Smooth muscle cell (in vitro differentiated cells): Measurements from ENCODE around the gene FOLR2. TPM values are rescaled to one million over a fixed set of nuclear protein-coding genes. Genes with fewer than 3 reads are reported as not detected.

Experiments used
- DNase-seq: peaks from one replicate; lab custom pipeline; 2025; ENCODE audit not compliant: unreplicated experiment; lab: John Stamatoyannopoulos, UW
- H2AFZ ChIP-seq: fragments of 200-600 bp; sonication (generic); 2 replicates; pipeline ENCODE4 v1.6.0; 2016; ENCODE audit warnings: antibody characterized with exemption, low read depth, mild to moderate bottlenecking
- H3F3A ChIP-seq: fragments of 200-600 bp; sonication (generic); 2 replicates; pipeline ENCODE4 v1.6.0; 2017; ENCODE audit warnings: antibody characterized with exemption, low read depth
- H3K27ac ChIP-seq: fragments of 200-600 bp; sonication (generic); 2 replicates; pipeline ENCODE4 v1.5.1; 2016; ENCODE audit warnings: low read depth, mild to moderate bottlenecking
- H3K27me3 ChIP-seq: fragments of 200-600 bp; sonication (generic); 2 replicates; pipeline ENCODE4 v1.6.1; 2016; ENCODE audit warnings: low read depth, mild to moderate bottlenecking
- H3K36me3 ChIP-seq: fragments of 200-600 bp; sonication (generic); 2 replicates; pipeline ENCODE4 v1.5.1; 2016; ENCODE audit warnings: low read depth
- H3K4me1 ChIP-seq: fragments of 200-600 bp; sonication (generic); 2 replicates; pipeline ENCODE4 v1.5.1; 2016; ENCODE audit warnings: low read depth
- H3K4me2 ChIP-seq: fragments of 200-600 bp; sonication (generic); 2 replicates; pipeline ENCODE4 v1.6.0; 2016; ENCODE audit warnings: mild to moderate bottlenecking
- H3K4me3 ChIP-seq: fragments of 200-600 bp; sonication (generic); 2 replicates; pipeline ENCODE4 v1.5.1; 2016; ENCODE audit warnings: mild to moderate bottlenecking
- H3K79me2 ChIP-seq: fragments of 200-600 bp; sonication (generic); 2 replicates; pipeline ENCODE4 v1.6.0; 2016; ENCODE audit warnings: low read depth, mild to moderate bottlenecking
- H3K9ac ChIP-seq: fragments of 200-600 bp; sonication (generic); 2 replicates; pipeline ENCODE4 v1.6.0; 2016; ENCODE audit warnings: low read depth
- H3K9me3 ChIP-seq: fragments of 200-600 bp; sonication (generic); replicated peaks from 2 replicates; pipeline ENCODE4 v1.5.1; 2016; ENCODE audit warnings: low read depth
- H4K20me1 ChIP-seq: fragments of 200-600 bp; sonication (generic); 2 replicates; pipeline ENCODE4 v1.6.0; 2016; ENCODE audit warnings: low read depth
- CTCF ChIP-seq: fragments of 200-600 bp; sonication (generic); IDR thresholded peaks from 2 replicates; pipeline ENCODE4 v1.5.1; 2017; ENCODE audit warnings: borderline replicate concordance, mild to moderate bottlenecking, antibody characterized with exemption; ENCODE audit not compliant: insufficient read depth, poor library complexity, severe bottlenecking
- WGBS: methylation state at CpG from one replicate; pipeline ENCODE4 v1.1.7; 2016; ENCODE audit warnings: low lambda C conversion rate; 5-methylcytosine and 5-hydroxymethylcytosine counted together
- polyA plus RNA-seq: library from polyadenylated mRNA; unstranded; fragments of >200 nt; fragmentation: Nextera tagmentation; extraction: Ambion mirVana; gene quantifications from 2 replicates; pipeline ENCODE4 v1.2.1, GENCODE V29; 2016
- total RNA-seq: library from RNA; depleted of rRNA; stranded (reverse); fragments of >200 nt; gene quantifications from 2 replicates; pipeline ENCODE4 v1.2.3, GENCODE V29; 2014

The FOLR2 gene
- total and polyA plus RNA-seq, 2 experiments from 2014 or later: not detected

GRCh38 chr11:72254299-72254993, 37.9 kb downstream of the FOLR2 start:
- Histone ChIP-seq H3K27me3 (peaks cover 17% of the 10 kb centered on the region), H3K4me1 (no peaks in the 10 kb centered on the region), H4K20me1 (no peaks in the 10 kb centered on the region), H3K9ac (no peak overlapping the region), H2AFZ (no peak overlapping the region), H3K9me3 (no peaks in the 10 kb centered on the region), H3K36me3 (no peaks in the 10 kb centered on the region), H3K4me2 (no peak overlapping the region), H3K79me2 (no peaks in the 10 kb centered on the region), H3K4me3 (no peak overlapping the region), H3F3A (no peaks in the 10 kb centered on the region), H3K27ac (no peak overlapping the region)
- DNase-seq: no peak
- TF ChIP-seq CTCF: no peak
- WGBS: 97% methylated on average over 5 of the region's 5 CpGs

- H3K9me3 ChIP-seq: no peaks in the 10 kb centered on the region
- H3K4me3 ChIP-seq: no peak overlapping the region
- no peaks in the 10 kb centered on the region for H3K79me2 ChIP-seq
- no peak overlapping the region for H3K9ac ChIP-seq
- H3K27me3 ChIP-seq: peaks cover 9% of the 10 kb centered on the region
- no peak overlapping the region for H3K27ac ChIP-seq
- no peaks in the 10 kb centered on the region for H4K20me1 ChIP-seq
- no peaks in the 10 kb centered on the region for H3K4me1 ChIP-seq
- no peaks in the 10 kb centered on the region for H3F3A ChIP-seq
- TF ChIP-seq CTCF: no peak
- no peaks in the 10 kb centered on the region for H3K36me3 ChIP-seq
- no peak overlapping the region for H2AFZ ChIP-seq
- DNase-seq: no peak
- no peak overlapping the region for H3K4me2 ChIP-seq
- 34% methylated on average over 2 of the region's 2 CpGs for WGBS
These were observed 41.0 kb downstream of the FOLR2 start for GRCh38 chr11:72257570-72257969.

- no peak for TF ChIP-seq CTCF
- Histone ChIP-seq H3K4me1 (no peaks in the 10 kb centered on the region), H4K20me1 (no peaks in the 10 kb centered on the region), H3K9me3 (no peaks in the 10 kb centered on the region), H3K36me3 (no peaks in the 10 kb centered on the region), H3K9ac (no peak overlapping the region), H2AFZ (no peak overlapping the region), H3K79me2 (no peaks in the 10 kb centered on the region), H3K27me3 (peaks cover 9% of the 10 kb centered on the region), H3K4me2 (no peak overlapping the region), H3F3A (no peaks in the 10 kb centered on the region), H3K4me3 (no peak overlapping the region), H3K27ac (no peak overlapping the region)
- no peak for DNase-seq
- 88% methylated on average over 2 of the region's 2 CpGs for WGBS
These were observed 42.9 kb downstream of the FOLR2 start for GRCh38 chr11:72259490-72259889.

GRCh38 chr11:72260574-72260973, 44.0 kb downstream of the FOLR2 start:
- Histone ChIP-seq H3K4me2 (no peak overlapping the region), H3K4me3 (no peak overlapping the region), H3F3A (no peaks in the 10 kb centered on the region), H3K4me1 (no peaks in the 10 kb centered on the region), H3K9me3 (no peaks in the 10 kb centered on the region), H4K20me1 (no peaks in the 10 kb centered on the region), H3K79me2 (no peaks in the 10 kb centered on the region), H2AFZ (no peak overlapping the region), H3K27ac (no peak overlapping the region), H3K36me3 (no peaks in the 10 kb centered on the region), H3K9ac (no peak overlapping the region), H3K27me3 (peaks cover 6% of the 10 kb centered on the region)
- WGBS: 76% methylated on average over 5 of the region's 5 CpGs
- no peak for TF ChIP-seq CTCF
- DNase-seq: no peak
